A673 (cell line): ENCODE results near the gene FAM120AOS.

Experiments used
- CTCF ChIP-seq: fragments of 300-800, 200-600 bp; sonication (generic); conservative IDR thresholded peaks from 2 replicates; pipeline ENCODE4 v1.5.1; 2017; ENCODE audit warnings: low read depth, mild to moderate bottlenecking, antibody characterized with exemption, low read length, moderate library complexity, mixed read lengths
- EZH2 ChIP-seq: fragments of 200-600 bp; sonication (generic); IDR thresholded peaks from 2 replicates; pipeline ENCODE4 v1.6.1; 2017; ENCODE audit warnings: borderline replicate concordance, low read depth, mild to moderate bottlenecking, mixed read lengths, antibody characterized with exemption, low read length; ENCODE audit not compliant: poor library complexity, severe bottlenecking

GRCh38 chr9:93415176-93415690, 38.1 kb downstream of the FAM120AOS start:
- TF ChIP-seq CTCF (no peak), EZH2 (no peak)
